ENCODE measurements around the gene AHCYL1. TPM values are rescaled to one million over a fixed set of nuclear protein-coding genes. Genes with fewer than 3 reads are reported as not detected.

AHCYL1 gene
- total and polyA plus RNA-seq, 2 of the 8 experiments (the other 6 are each of a cell fraction or from before 2014, with no cell fraction given), result 64.5 to 95.9 TPM

DNA sequence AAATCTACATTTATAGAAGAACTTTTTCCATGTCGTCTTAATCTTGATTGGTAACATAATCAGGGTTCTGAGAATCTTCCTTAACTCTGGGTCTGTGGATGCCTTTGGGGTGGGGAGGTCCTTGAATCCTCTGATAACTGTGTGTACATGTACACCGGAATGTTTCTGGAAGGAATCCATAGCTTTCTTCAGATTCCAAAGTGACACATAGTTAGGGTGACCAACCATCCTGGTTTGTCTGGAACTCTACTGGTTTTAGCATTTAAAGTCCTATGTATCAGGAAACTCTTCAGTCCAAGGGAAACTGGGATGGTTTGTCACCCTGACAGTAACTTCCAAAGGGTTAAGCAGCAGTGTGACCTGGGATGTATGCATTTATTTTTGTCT is 66.7 kb downstream of the AHCYL1 start:
- TF ChIP-seq FOSL1 (IDR thresholded peaks at IDR 0.05; ENCODE audit: insufficient read depth, low read depth, low read length), result no peak
- TF ChIP-seq SUZ12 (IDR thresholded peaks at IDR 0.05; ENCODE audit: low read length), result no peak
- TF ChIP-seq CHD2 (IDR thresholded peaks at IDR 0.05; ENCODE audit: low read length), result no peak
- no peak for TF ChIP-seq JUN (IDR thresholded peaks at IDR 0.05; ENCODE audit: low read depth, low read length)
- no peak for TF ChIP-seq BRCA1 (IDR thresholded peaks at IDR 0.05; ENCODE audit: low read depth, low read length)
- no peak for TF ChIP-seq YY1 (IDR thresholded peaks at IDR 0.05; ENCODE audit: low read depth, low read length)
- no peak for TF ChIP-seq MAFK (IDR thresholded peaks at IDR 0.05; ENCODE audit: low read depth, low read length)
- TF ChIP-seq SIX5 (IDR thresholded peaks at IDR 0.05; ENCODE audit: low read depth, low read length), result no peak
- TF ChIP-seq EP300 (IDR thresholded peaks at IDR 0.05; ENCODE audit: borderline replicate concordance in 1 of 2, low read depth in 2 of 2, low read length in 2 of 2), result no peak
- TF ChIP-seq JUND (IDR thresholded peaks at IDR 0.05; ENCODE audit: low read length), result no peak
- no peak for TF ChIP-seq CHD1 (IDR thresholded peaks at IDR 0.05; ENCODE audit: low read depth, low read length)
- Histone ChIP-seq H2BK120ac (replicated peaks; ENCODE audit: low read depth, low read length) (no peak overlapping the region), H2BK15ac (ENCODE audit: low read length) (no peak overlapping the region), H3K23ac (ENCODE audit: insufficient read length) (no peak overlapping the region), H2BK12ac (ENCODE audit: low read depth, low read length) (no peak overlapping the region), H3K9ac (replicated peaks in 1 of 4; ENCODE audit: extremely low read depth in 1 of 4, low read depth in 3 of 4, low read length in 3 of 4) (no peak overlapping the region), H2AFZ (ENCODE audit: low read length) (no peak overlapping the region), H3K36me3 (ENCODE audit: control insufficient read depth in 2 of 4, insufficient read depth in 4 of 4, low read length in 3 of 4) (peaks cover 51 to 78% (median 77%) of the 10 kb centered on the region in 4 experiments), H3K79me2 (ENCODE audit: control insufficient read depth in 1 of 2, insufficient read depth in 2 of 2, low read length in 2 of 2) (no peaks in the 10 kb centered on the region), H4K91ac (replicated peaks; ENCODE audit: insufficient read length, low read length) (no peak overlapping the region), H4K20me1 (replicated peaks in 1 of 2; ENCODE audit: control insufficient read depth in 1 of 2, insufficient read depth in 2 of 2, low read length in 2 of 2) (peaks cover 0 to 18% of the 10 kb centered on the region in 2 experiments), H3K56ac (replicated peaks; ENCODE audit: insufficient read length, low read depth, low read length) (no peak overlapping the region), H3K14ac (ENCODE audit: insufficient read length) (no peak overlapping the region), H3K23me2 (ENCODE audit: low read depth, low read length) (no peaks in the 10 kb centered on the region), H3K18ac (ENCODE audit: extremely low read depth, low read length) (no peak overlapping the region), H3K27ac (ENCODE audit: low read depth, low read length) (no peak overlapping the region), H3K4me1 (replicated peaks in 1 of 4; ENCODE audit: control insufficient read depth in 3 of 4, insufficient read depth in 4 of 4, low read length in 3 of 4) (no peaks in the 10 kb centered on the region), H2AK5ac (ENCODE audit: low read depth, low read length) (no peak overlapping the region), H4K8ac (ENCODE audit: extremely low read depth, insufficient read depth, low read length) (no peak overlapping the region), H3K4me2 (ENCODE audit: insufficient read depth in 1 of 2, low read depth in 2 of 2, low read length in 2 of 2) (no peak overlapping the region), H4K5ac (ENCODE audit: insufficient read length, low read depth, low read length) (no peak overlapping the region), H3K79me1 (ENCODE audit: low read depth, low read length) (no peaks in the 10 kb centered on the region; the same call in 1 of the 2 replicates), H3K4me3 (ENCODE audit: extremely low read depth in 1 of 4, insufficient read depth in 2 of 4, low read depth in 3 of 4, low read length in 4 of 4) (no peak overlapping the region), H2BK20ac (ENCODE audit: low read length) (no peak overlapping the region), H2BK5ac (ENCODE audit: low read depth, low read length) (no peak overlapping the region), H3K9me3 (ENCODE audit: insufficient read depth in 2 of 2, low read depth in 1 of 2, low read length in 1 of 2) (no peaks in the 10 kb centered on the region), H3K27me3 (replicated peaks in 1 of 4; ENCODE audit: control insufficient read depth in 3 of 4, extremely low read depth in 1 of 4, insufficient read depth in 3 of 4, low read length in 3 of 4) (no peaks in the 10 kb centered on the region), H3K4ac (replicated peaks; ENCODE audit: insufficient read length, low read depth, low read length) (no peak overlapping the region)
- WGBS, 2 experiments (ENCODE audit: extremely low coverage in 1 of 2, insufficient coverage in 1 of 2, insufficient read length in 1 of 2, insufficient replicate concordance in 2 of 2, low coverage in 1 of 2, low lambda C conversion rate in 2 of 2, missing lambda C conversion rate in 1 of 2), result 78% methylated on average over 2 of the region's 2 CpGs; no CpG with 5 or more reads in 1 of the 2 experiments
- DNase-seq (ENCODE audit: low read depth in 1 of 2, low spot score in 2 of 2), result no peak
- ChIA-PET POLR2A (ENCODE audit: partially characterized antibody) (interaction anchor here (0.8 to 2.7 kb wide), 7 partner anchors 10 to 56 kb away, joined by 3 to 13 read pairs (median 3); partner anchors contain the start of gene STRIP1), CTCF (ENCODE audit: partially characterized antibody) (interaction anchor here (1.0 to 40.7 kb wide), 8 partner anchors 10 to 445 kb away, joined by 3 to 1450 read pairs (median 9); partner anchors contain the start of genes ALX3, STRIP1 and UBL4B)
- FAIRE-seq, result no peak

All from H1 (cell line).